GM19240 (cell line): Measurements from ENCODE around the gene ERP44.
"Not testable (repeated sequence)": the region's sequence is repeated elsewhere in the genome, so short reads cannot be mapped to it uniquely, and the experiment has no call there.

Experiments used
- DNase-seq: peaks from one replicate; pipeline ENCODE4 v3.0.0; 2011; ENCODE audit warnings: low spot score; ENCODE audit not compliant: insufficient read length

The ERP44 gene

GRCh38 chr9:100069068-100069467, 29.7 kb downstream of the ERP44 start:
- not testable (repeated sequence) for DNase-seq

- DNase-seq: not testable (repeated sequence)
Measured at GRCh38 chr9:100067990-100068389, 30.8 kb downstream of the ERP44 start.

GRCh38 chr9:100066539-100066938, 32.3 kb downstream of the ERP44 start:
- no peak for DNase-seq

- DNase-seq: no peak
Measured at GRCh38 chr9:100064872-100065581, 33.8 kb downstream of the ERP44 start.

- no peak for DNase-seq
Measured at GRCh38 chr9:100063185-100063584, 35.6 kb downstream of the ERP44 start.

GRCh38 chr9:100062683-100063082, 36.1 kb downstream of the ERP44 start:
- not testable (repeated sequence) for DNase-seq

- no peak for DNase-seq
Measured at GRCh38 chr9:100058699-100059579, 39.9 kb downstream of the ERP44 start.

GRCh38 chr9:100057624-100058023, 41.2 kb downstream of the ERP44 start:
- DNase-seq: no peak

GRCh38 chr9:100056561-100056960, 42.2 kb downstream of the ERP44 start:
- DNase-seq: no peak

GRCh38 chr9:100052375-100052774, 46.4 kb downstream of the ERP44 start:
- no peak for DNase-seq

- no peak for DNase-seq
Measured at GRCh38 chr9:100049551-100049950, 49.2 kb downstream of the ERP44 start.

GRCh38 chr9:100038472-100038871, 60.3 kb downstream of the ERP44 start:
- DNase-seq: no peak

GRCh38 chr9:100033877-100034551, 64.8 kb downstream of the ERP44 start:
- no peak for DNase-seq

GRCh38 chr9:100030548-100030947, 68.3 kb downstream of the ERP44 start:
- DNase-seq: no peak

GRCh38 chr9:100029251-100029650, 69.5 kb downstream of the ERP44 start:
- no peak for DNase-seq

GRCh38 chr9:100028201-100028784, 70.5 kb downstream of the ERP44 start:
- DNase-seq: no peak

- DNase-seq: no peak
Measured at GRCh38 chr9:100027543-100027942, 71.3 kb downstream of the ERP44 start.

GRCh38 chr9:100021931-100022330, 76.9 kb downstream of the ERP44 start:
- no peak for DNase-seq

GRCh38 chr9:100020121-100020795, 78.5 kb downstream of the ERP44 start:
- DNase-seq: no peak

GRCh38 chr9:100019541-100019940, 79.3 kb downstream of the ERP44 start:
- no peak for DNase-seq

GRCh38 chr9:100014846-100015245, 84.0 kb downstream of the ERP44 start:
- DNase-seq: no peak
